GM19351 (cell line): Measurements from ENCODE around the gene NRXN3.

Source experiments
- ATAC-seq: cut with Tn5 transposase; IDR thresholded peaks from one replicate; pipeline ENCODE4 v1.9.1; 2021; ENCODE audit warnings: mild to moderate bottlenecking, moderate library complexity; ENCODE audit not compliant: unreplicated experiment

The NRXN3 gene

GRCh38 chr14:78170203-78170602 is at the start of gene NRXN3:
TSS of gene NRXN3 (plus strand) at chr14:78170373. CDS start at chr14:78243094, 72,721 bp downstream.
- ATAC-seq = no peak

GRCh38 chr14:78122436-78122835 is 47.7 kb upstream of the NRXN3 start:
- no peak for ATAC-seq

GRCh38 chr14:78123650-78124253 is 46.4 kb upstream of the NRXN3 start:
- ATAC-seq = no peak

- ATAC-seq = no peak
These were observed 42.2 kb upstream of the NRXN3 start for GRCh38 chr14:78127961-78128360.

GRCh38 chr14:78129375-78129774 is 40.8 kb upstream of the NRXN3 start:
- ATAC-seq = no peak

- ATAC-seq = no peak
These were observed 39.8 kb upstream of the NRXN3 start for GRCh38 chr14:78130356-78130755.

- no peak for ATAC-seq
These were observed 39.0 kb upstream of the NRXN3 start for GRCh38 chr14:78131201-78131600.

- no peak for ATAC-seq
These were observed 38.6 kb upstream of the NRXN3 start for GRCh38 chr14:78131616-78132015.

GRCh38 chr14:78135450-78135891 is 34.7 kb upstream of the NRXN3 start:
- ATAC-seq = no peak

GRCh38 chr14:78136695-78137094 is 33.5 kb upstream of the NRXN3 start:
- ATAC-seq = no peak

- ATAC-seq = no peak
These were observed 28.6 kb upstream of the NRXN3 start for GRCh38 chr14:78141590-78141989.

GRCh38 chr14:78142998-78143397 is 27.2 kb upstream of the NRXN3 start:
- no peak for ATAC-seq

GRCh38 chr14:78143489-78144145 is 26.6 kb upstream of the NRXN3 start:
- no peak for ATAC-seq

- no peak for ATAC-seq
These were observed 17.7 kb upstream of the NRXN3 start for GRCh38 chr14:78152201-78153063.

GRCh38 chr14:78153064-78153341 is 17.2 kb upstream of the NRXN3 start:
- no peak for ATAC-seq

- no peak for ATAC-seq
These were observed 15.3 kb upstream of the NRXN3 start for GRCh38 chr14:78154827-78155226.

- no peak for ATAC-seq
These were observed 14.0 kb upstream of the NRXN3 start for GRCh38 chr14:78156196-78156595.

- ATAC-seq = no peak
These were observed 12.4 kb upstream of the NRXN3 start for GRCh38 chr14:78157494-78158437.

GRCh38 chr14:78162202-78162601 is 8.0 kb upstream of the NRXN3 start:
- ATAC-seq = no peak

GRCh38 chr14:78164226-78164853 is 5.8 kb upstream of the NRXN3 start:
- ATAC-seq = peak; percentile 73
